K562 (cell line): ENCODE measurements around the gene CASD1. TPM values are rescaled to one million over a fixed set of nuclear protein-coding genes. Genes with fewer than 3 reads are reported as not detected.

ENCODE experiments used
- ATAC-seq: fragments of 200-7000 bp; cut with Tn5 transposase; 3 replicates; pipeline ENCODE4 v1.9.1; 2020; ENCODE audit warnings: moderate library complexity
- BruUV-seq: library from RNA; stranded (reverse); fragments of 400-500 nt; replicated peaks from 2 replicates; lab custom pipeline; 2021; lab: Mats Ljungman, UMichigan
- CTCF ChIA-PET: fragments of 300-600 bp; formaldehyde crosslinking; extraction: SDS; loops from one replicate; lab custom pipeline; 2021; ENCODE audit warnings: low intra/inter-chr PET ratio; lab: Yijun Ruan, JAX
- POLR2A ChIA-PET: fragments of 300-600, 350-650 bp; sonication (Branson Sonifier 250); formaldehyde crosslinking; extraction: SDS; loops from one replicate; lab custom pipeline; 2021; ENCODE audit warnings: antibody characterized with exemption, inconsistent platforms; lab: Yijun Ruan, JAX
- DNase-seq, 4 experiments: peaks; one replicate each; pipeline versions ENCODE4 v3.0.0 to v3.0.0-alpha.2; 2011 to 2018; ENCODE audit warnings: low spot score in 3 of 4, mixed read lengths in 3 of 4; ENCODE audit errors: extremely low read depth in 1 of 4
- FAIRE-seq: peaks from 2 replicates; lab custom pipeline; 2011; peaks lifted over from hg19 to GRCh38; lab: Jason Lieb, UNC
- H2AFZ ChIP-seq: 2 replicates; pipeline ENCODE4 v1.6.0; 2011; ENCODE audit warnings: low read depth, low read length, control low read depth, inconsistent platforms
- H3K27ac ChIP-seq: fragments of 200-600 bp; 3 replicates; pipeline ENCODE4 v1.8.0; 2011; ENCODE audit warnings: low read depth, mild to moderate bottlenecking, control low read depth, inconsistent platforms, low read length, moderate library complexity, mixed read lengths; ENCODE audit errors: extremely low read depth
- H3K27me3 ChIP-seq, 2 experiments: fragments of 300-600 bp in 1 of 2; 2 replicates in 1 of 2; 3 replicates in 1 of 2; pipeline versions ENCODE4 v1.6.0 to v1.8.0; 2011; ENCODE audit warnings: inconsistent platforms in 2 of 2, low read length in 2 of 2, mild to moderate bottlenecking in 1 of 2, mixed read lengths in 1 of 2, moderate library complexity in 1 of 2; ENCODE audit not compliant: control insufficient read depth in 2 of 2, insufficient read depth in 2 of 2
- H3K36me3 ChIP-seq: fragments of 300-600 bp; 3 replicates; pipeline ENCODE4 v1.8.0; 2011; ENCODE audit warnings: mild to moderate bottlenecking, low read length, inconsistent platforms; ENCODE audit not compliant: control insufficient read depth, insufficient read depth
- H3K4me1 ChIP-seq, 2 experiments: fragments of 200-600 bp in 1 of 2; replicated peaks in 1 of 2; 2 replicates in 1 of 2; 3 replicates in 1 of 2; pipeline versions ENCODE4 v1.5.1 to v1.8.0; 2011; ENCODE audit warnings: inconsistent platforms in 2 of 2, low read length in 2 of 2, mild to moderate bottlenecking in 1 of 2, mixed read lengths in 1 of 2, moderate library complexity in 1 of 2; ENCODE audit not compliant: control insufficient read depth in 2 of 2, insufficient read depth in 2 of 2
- H3K4me2 ChIP-seq: 2 replicates; pipeline ENCODE4 v1.6.1; 2011; ENCODE audit warnings: low read length, control low read depth, inconsistent platforms, mixed read lengths; ENCODE audit not compliant: insufficient read depth
- H3K4me3 ChIP-seq: fragments of 200-600 bp; sonication (generic), shearing (Covaris generic); 2 replicates; pipeline ENCODE4 v1.5.1; 2016; ENCODE audit warnings: control low read depth, inconsistent platforms
- H3K79me2 ChIP-seq: fragments of 200-600 bp; 3 replicates; pipeline ENCODE4 v1.8.0; 2011; ENCODE audit warnings: low read length, inconsistent platforms; ENCODE audit not compliant: control insufficient read depth, insufficient read depth
- H3K9ac ChIP-seq, 2 experiments: 2 replicates each; pipeline versions ENCODE4 v1.6.0 to v1.6.1; 2011; ENCODE audit warnings: low read depth in 2 of 2, low read length in 2 of 2, control low read depth in 1 of 2, inconsistent platforms in 1 of 2, mild to moderate bottlenecking in 1 of 2, mixed read lengths in 1 of 2; ENCODE audit not compliant: insufficient read depth in 1 of 2
- H3K9me1 ChIP-seq: one replicate; pipeline ENCODE4 v1.6.0; 2011; ENCODE audit warnings: inconsistent platforms, mild to moderate bottlenecking, low read length, moderate library complexity; ENCODE audit not compliant: control insufficient read depth, insufficient read depth
- H3K9me3 ChIP-seq: replicated peaks from 2 replicates; pipeline ENCODE4 v1.5.1; 2011; ENCODE audit warnings: low read depth, low read length, inconsistent platforms; ENCODE audit not compliant: control insufficient read depth, insufficient read depth
- H4K20me1 ChIP-seq: replicated peaks from 2 replicates; pipeline ENCODE4 v1.6.1; 2011; ENCODE audit warnings: low read length, inconsistent platforms, mixed read lengths; ENCODE audit not compliant: control insufficient read depth, insufficient read depth
- ERF ChIP-seq: fragments of 450-650 bp; formaldehyde crosslinking; IDR thresholded peaks from 2 replicates; pipeline ENCODE4 v1.4.0; 2020; ENCODE audit warnings: mild to moderate bottlenecking, mixed read lengths
- HDAC1 ChIP-seq, 2 experiments: fragments of 450-650 bp; IDR thresholded peaks; 2 replicates each; pipeline ENCODE4 v1.6.1; 2016 to 2017; ENCODE audit warnings: inconsistent platforms in 1 of 2, mild to moderate bottlenecking in 1 of 2, moderate library complexity in 1 of 2
- RFX1 ChIP-seq: fragments of 450-650 bp; IDR thresholded peaks from 2 replicates; pipeline ENCODE4 v1.6.1; 2016; ENCODE audit warnings: mild to moderate bottlenecking, moderate library complexity
- SMAD4 ChIP-seq: fragments of 250-450 bp; sonication (Bioruptor Pico); conservative IDR thresholded peaks from 2 replicates; pipeline ENCODE4 v1.8.0; 2021; ENCODE audit warnings: inconsistent platforms, mild to moderate bottlenecking, moderate library complexity
- ZNF12 ChIP-seq: sonication (generic); formaldehyde crosslinking; IDR thresholded peaks from 2 replicates; pipeline ENCODE4 v1.4.0; 2020; ENCODE audit warnings: mild to moderate bottlenecking, missing genetic modification reagents
- ZNF76 ChIP-seq: fragments of 250-450 bp; sonication (Bioruptor Pico); IDR thresholded peaks from 2 replicates; pipeline ENCODE4 v1.4.0; 2020; ENCODE audit warnings: mild to moderate bottlenecking, moderate library complexity, borderline replicate concordance
- WGBS: fragments of 100-300 bp; shearing (Covaris generic); methylation state at CpG from one replicate; pipeline ENCODE4 v1.1.6; 2016; ENCODE audit warnings: low coverage, mixed read lengths; ENCODE audit not compliant: insufficient coverage; ENCODE audit errors: missing lambda C conversion rate; 5-methylcytosine and 5-hydroxymethylcytosine counted together
- in situ Hi-C: fragments of 300-500 bp; cut with MboI; formaldehyde crosslinking; loops from 4 replicates; pipeline ENCODE4 v1.15.0; 2018; ENCODE audit warnings: inconsistent platforms, mixed read lengths
- intact Hi-C: fragments of 100-400 bp; cut with micrococcal nuclease; formaldehyde crosslinking; loops from 2 replicates; pipeline ENCODE4 v1.14.2; 2022
- polyA plus RNA-seq, 8 experiments: library from polyadenylated mRNA; depleted of rRNA in 4 of 8; stranded (reverse) in 5 of 8; unstranded in 3 of 8; fragments of >200 nt; fragmentation: Nextera tagmentation in 2 of 8; fragmentation: Illumina TruSeq in 1 of 8; extraction: Ambion mirVana in 2 of 8; extraction: Trizol in 1 of 8; gene quantifications; 2 replicates each; pipeline versions ENCODE4 v1.2.1 to v1.2.3, GENCODE V29; 2011 to 2014; ENCODE audit warnings: inconsistent platforms in 1 of 8, missing spikeins in 1 of 8
- total RNA-seq, 7 experiments: library from RNA; depleted of rRNA in 6 of 7; stranded (reverse); fragments of >200 nt in 6 of 7; fragmentation: Illumina TruSeq in 2 of 7; extraction: Trizol in 2 of 7; gene quantifications; 2 replicates each; pipeline versions ENCODE4 v1.2.1 to v1.2.3, GENCODE V29; 2011 to 2021; ENCODE audit warnings: low replicate concordance in 1 of 7
- TF ChIP-seq, protein P1 (sequence below), 2 experiments: fragments of 250-450 bp in 1 of 2; fragments of 450-650 bp in 1 of 2; sonication (Bioruptor Pico) in 1 of 2; IDR thresholded peaks; 2 replicates each; pipeline versions ENCODE4 v1.6.1 to v1.8.0; 2016 to 2021; ENCODE audit warnings: mild to moderate bottlenecking in 2 of 2, moderate library complexity in 2 of 2, missing compliant biosample characterization in 1 of 2, missing genetic modification characterization in 1 of 2

The CASD1 gene
- total and polyA plus RNA-seq, 9 of the 15 experiments (the other 6 are each of a cell fraction or from before 2014, with no cell fraction given) = 1.2 to 8.2 (median 4.8) TPM

DNA sequence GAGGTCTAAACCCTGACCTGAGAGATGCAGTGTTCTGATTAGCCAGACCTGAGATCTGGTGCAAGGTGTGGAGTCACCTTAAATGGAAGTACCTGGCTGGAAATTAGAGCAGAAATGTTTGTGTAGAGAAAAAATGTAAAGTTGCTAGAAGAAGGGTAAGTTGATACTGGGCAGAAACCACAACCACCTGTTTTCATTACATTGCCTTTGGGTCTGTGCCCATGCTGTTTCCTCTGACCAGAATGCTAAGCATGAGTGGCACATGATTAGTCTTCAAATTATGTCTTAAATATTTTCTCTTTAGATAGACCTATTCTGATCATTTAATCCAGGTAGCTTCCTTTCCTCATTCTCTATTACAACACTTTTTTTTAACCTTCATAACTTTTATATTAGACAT lies 69.0 kb downstream of the CASD1 start:
- FAIRE-seq = no peak
- Histone ChIP-seq H4K20me1 (no peaks in the 10 kb centered on the region), H3K27ac (no peak overlapping the region), H3K27me3 (no peaks in the 10 kb centered on the region), H3K9ac (no peak overlapping the region), H3K4me2 (no peak overlapping the region), H3K4me1 (no peaks in the 10 kb centered on the region), H3K9me3 (no peaks in the 10 kb centered on the region), H3K79me2 (no peaks in the 10 kb centered on the region), H3K9me1 (no peaks in the 10 kb centered on the region), H3K4me3 (no peak overlapping the region), H2AFZ (no peak overlapping the region), H3K36me3 (no peaks in the 10 kb centered on the region)
- no TSS peak for BruUV-seq
- no peak for ATAC-seq
- ChIA-PET CTCF (no interaction called here), POLR2A (no interaction called here)
- TF ChIP-seq SMAD4 (CRISPR knock-in tag) (no peak), HDAC1 (IDR thresholded peaks at IDR 0.05) (no peak), RFX1 (no peak), ERF (no peak), ZNF12 (no peak)
- TF ChIP-seq, protein P1, sequence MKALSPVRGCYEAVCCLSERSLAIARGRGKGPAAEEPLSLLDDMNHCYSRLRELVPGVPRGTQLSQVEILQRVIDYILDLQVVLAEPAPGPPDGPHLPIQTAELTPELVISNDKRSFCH (CRISPR knock-in tag; IDR thresholded peaks at IDR 0.05) = no peak
- TF ChIP-seq, protein P1 (tag; IDR thresholded peaks at IDR 0.05) = no peak
- in situ Hi-C loops (no loop called here), intact Hi-C loops (no loop called here)
- DNase-seq = no peak

DNA sequence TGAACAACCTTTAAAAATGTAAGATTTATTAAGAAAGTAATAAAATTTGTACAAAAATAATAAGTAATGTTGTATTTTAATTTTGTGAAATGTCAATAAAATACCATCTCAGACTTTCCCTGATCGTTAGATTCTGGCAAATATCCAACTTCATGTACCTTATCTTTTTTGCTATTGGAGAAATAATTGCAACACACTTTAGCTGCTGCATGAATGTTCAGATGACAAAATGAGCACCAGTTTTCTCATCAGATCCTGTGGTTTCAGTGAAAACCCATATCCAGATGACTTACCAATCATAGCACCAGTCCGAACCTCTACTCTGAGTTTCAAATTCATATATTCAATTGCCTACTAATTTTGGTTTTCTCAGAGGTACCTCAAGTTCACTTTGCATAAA lies 69.9 kb downstream of the CASD1 start:
- intact Hi-C loops = no loop called here
- ChIA-PET CTCF (no interaction called here), POLR2A (no interaction called here)
- 3% methylated on average over 2 of the region's 2 CpGs for whole genome bisulfite sequencing
- H3K9me1 ChIP-seq = no peaks in the 10 kb centered on the region
- no peak overlapping the region for H2AFZ ChIP-seq
- H3K36me3 ChIP-seq = no peaks in the 10 kb centered on the region
- H3K9ac ChIP-seq = no peak overlapping the region
- H3K4me1 ChIP-seq = no peaks in the 10 kb centered on the region
- no peak overlapping the region for H3K4me2 ChIP-seq
- no peak for TF ChIP-seq ZNF76 (CRISPR knock-in tag)
- TF ChIP-seq, all 486 proteins: peak for 0
- no peak for DNase-seq
- Histone ChIP-seq H3K27me3 (no peaks in the 10 kb centered on the region), H3K9me3 (no peaks in the 10 kb centered on the region), H3K27ac (no peak overlapping the region), H3K79me2 (no peaks in the 10 kb centered on the region), H3K4me3 (no peak overlapping the region), H4K20me1 (no peaks in the 10 kb centered on the region)
- BruUV-seq = no TSS peak
- no peak for FAIRE-seq
- in situ Hi-C loops = no loop called here
- ATAC-seq = no peak
